Upper lobe of left lung (tissue), 6 donors: ENCODE data around the gene MARCHF7. TPM values are rescaled to one million over a fixed set of nuclear protein-coding genes. Genes with fewer than 3 reads are reported as not detected.
"Not testable (repeated sequence)": the region's sequence is repeated elsewhere in the genome, so short reads cannot be mapped to it uniquely, and the experiment has no call there.

ENCODE experiments used
- ATAC-seq, 2 donors: fragments of 200-7000 bp; cut with Tn5 transposase; one replicate each; pipeline ENCODE4 v1.9.1; 2022; ENCODE audit warnings: mild to moderate bottlenecking in 2 of 2, moderate library complexity in 2 of 2; ENCODE audit not compliant: low FRiP score in 2 of 2
- DNase-seq, 2 donors: peaks; one replicate each; pipeline ENCODE4 v3.0.0-alpha.2; 2019 to 2020
- H3K27ac ChIP-seq, 4 donors: fragments of 200-600 bp; sonication (generic); one replicate each; pipeline ENCODE4 v1.5.1; 2016 to 2019
- H3K27me3 ChIP-seq, 4 donors: fragments of 200-600 bp; sonication (generic); one replicate each; pipeline ENCODE4 v1.5.1; 2017 to 2019
- H3K36me3 ChIP-seq, 4 donors: fragments of 200-600 bp; sonication (generic); one replicate each; pipeline ENCODE4 v1.5.1; 2016 to 2019
- H3K4me1 ChIP-seq, 4 donors: fragments of 200-600 bp; sonication (generic); one replicate each; pipeline ENCODE4 v1.5.1; 2018 to 2019
- H3K4me3 ChIP-seq, 4 donors: fragments of 200-600 bp; sonication (generic); one replicate each; pipeline ENCODE4 v1.5.1; 2017 to 2019; ENCODE audit warnings: mild to moderate bottlenecking in 2 of 4, moderate library complexity in 1 of 4
- H3K9me3 ChIP-seq, 4 donors: fragments of 200-600 bp; sonication (generic); one replicate each; pipeline ENCODE4 v1.5.1; 2018 to 2019
- EP300 ChIP-seq, 4 donors: sonication (generic); formaldehyde crosslinking; IDR thresholded peaks; one replicate each; pipeline ENCODE4 v1.5.1; 2017; ENCODE audit warnings: antibody characterized with exemption in 4 of 4, control low read depth in 2 of 4
- POLR2A ChIP-seq, 4 donors: fragments of 450-650 bp; IDR thresholded peaks; one replicate each; pipeline ENCODE4 v1.5.1; 2016 to 2017; ENCODE audit warnings: antibody characterized with exemption in 4 of 4, mild to moderate bottlenecking in 2 of 4
- POLR2AphosphoS5 ChIP-seq, 2 donors: sonication (generic); formaldehyde crosslinking; IDR thresholded peaks; one replicate each; pipeline ENCODE4 v1.5.1; 2017; ENCODE audit warnings: antibody characterized with exemption in 2 of 2
- WGBS, 2 donors: methylation state at CpG; one replicate each; pipeline ENCODE4 v1.1.5; 2017 to 2018; 5-methylcytosine and 5-hydroxymethylcytosine counted together
- total RNA-seq, 6 donors: library from RNA; depleted of rRNA in 4 of 6; stranded (reverse); fragments of >200 nt in 4 of 6; gene quantifications; one replicate each; pipeline versions ENCODE4 v1.1.0 to v1.2.1, GENCODE V29; 2016 to 2021
- TF ChIP-seq, protein P1 (sequence below), 6 experiments: fragments of 450-650 bp in 4 of 6; fragments of 200-600 bp in 2 of 6; sonication (generic) in 2 of 6; IDR thresholded peaks; one replicate each; pipeline ENCODE4 v1.5.1; 2016 to 2019; ENCODE audit warnings: antibody characterized with exemption in 6 of 6
- donor health status: DM: no; HTN: no; CAD: no; lungs with moderate emphysema.
- donor health status: DM: no; HTN: yes; CAD: no; lungs with severe emphysema.

Gene MARCHF7, protein sequence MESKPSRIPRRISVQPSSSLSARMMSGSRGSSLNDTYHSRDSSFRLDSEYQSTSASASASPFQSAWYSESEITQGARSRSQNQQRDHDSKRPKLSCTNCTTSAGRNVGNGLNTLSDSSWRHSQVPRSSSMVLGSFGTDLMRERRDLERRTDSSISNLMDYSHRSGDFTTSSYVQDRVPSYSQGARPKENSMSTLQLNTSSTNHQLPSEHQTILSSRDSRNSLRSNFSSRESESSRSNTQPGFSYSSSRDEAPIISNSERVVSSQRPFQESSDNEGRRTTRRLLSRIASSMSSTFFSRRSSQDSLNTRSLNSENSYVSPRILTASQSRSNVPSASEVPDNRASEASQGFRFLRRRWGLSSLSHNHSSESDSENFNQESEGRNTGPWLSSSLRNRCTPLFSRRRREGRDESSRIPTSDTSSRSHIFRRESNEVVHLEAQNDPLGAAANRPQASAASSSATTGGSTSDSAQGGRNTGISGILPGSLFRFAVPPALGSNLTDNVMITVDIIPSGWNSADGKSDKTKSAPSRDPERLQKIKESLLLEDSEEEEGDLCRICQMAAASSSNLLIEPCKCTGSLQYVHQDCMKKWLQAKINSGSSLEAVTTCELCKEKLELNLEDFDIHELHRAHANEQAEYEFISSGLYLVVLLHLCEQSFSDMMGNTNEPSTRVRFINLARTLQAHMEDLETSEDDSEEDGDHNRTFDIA
- 100 to 1,000 TPM in 2 of 6 donors, 10 to 100 TPM in 4; 64.6 to 135 (median 78.1) TPM for total RNA-seq

DNA sequence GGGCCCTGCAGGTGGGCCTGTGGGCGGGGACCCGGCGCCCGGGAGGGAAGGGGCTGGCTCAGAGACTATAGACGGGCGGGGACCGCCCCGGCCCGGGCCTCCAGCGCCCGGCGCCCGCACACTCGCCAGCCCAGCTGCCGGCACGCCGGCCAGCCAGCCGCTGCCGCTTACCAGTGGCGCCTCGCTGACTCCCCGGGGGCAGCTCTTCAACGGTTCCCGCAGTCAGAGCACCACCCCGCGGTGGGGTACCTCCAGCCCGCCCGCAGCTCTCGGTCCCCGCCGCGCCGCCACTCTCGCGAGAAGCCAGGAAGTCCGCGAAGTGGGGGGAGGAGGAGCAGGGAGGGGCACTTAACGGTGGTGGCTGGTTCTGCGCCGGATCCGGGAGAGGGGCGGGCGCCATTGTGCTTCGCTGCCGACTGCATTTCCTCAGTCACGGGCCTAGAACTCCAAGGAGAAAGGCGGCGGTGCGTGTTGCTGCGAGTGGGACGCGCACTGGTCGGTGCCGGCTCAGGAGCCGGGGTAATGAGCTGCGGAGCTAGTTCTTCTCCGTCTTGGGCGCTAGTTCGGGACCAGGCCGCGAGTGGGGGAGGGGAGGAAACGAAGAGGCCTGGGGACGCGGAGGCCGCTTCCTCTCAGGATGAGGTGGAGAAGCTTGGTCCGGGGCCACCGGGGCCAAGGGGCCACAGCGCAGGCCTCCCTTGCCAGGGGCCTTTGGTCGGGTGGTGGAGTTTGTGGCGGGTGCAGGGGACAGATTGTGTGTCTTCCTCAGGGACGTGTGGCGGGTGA, at the start of gene MARCHF7:
MARCHF7 (plus strand) TSS at position 364 of the 786 bp plus-strand sequence. CDS start 16,517 bp downstream, outside the sequence.
- TF ChIP-seq, protein P1, sequence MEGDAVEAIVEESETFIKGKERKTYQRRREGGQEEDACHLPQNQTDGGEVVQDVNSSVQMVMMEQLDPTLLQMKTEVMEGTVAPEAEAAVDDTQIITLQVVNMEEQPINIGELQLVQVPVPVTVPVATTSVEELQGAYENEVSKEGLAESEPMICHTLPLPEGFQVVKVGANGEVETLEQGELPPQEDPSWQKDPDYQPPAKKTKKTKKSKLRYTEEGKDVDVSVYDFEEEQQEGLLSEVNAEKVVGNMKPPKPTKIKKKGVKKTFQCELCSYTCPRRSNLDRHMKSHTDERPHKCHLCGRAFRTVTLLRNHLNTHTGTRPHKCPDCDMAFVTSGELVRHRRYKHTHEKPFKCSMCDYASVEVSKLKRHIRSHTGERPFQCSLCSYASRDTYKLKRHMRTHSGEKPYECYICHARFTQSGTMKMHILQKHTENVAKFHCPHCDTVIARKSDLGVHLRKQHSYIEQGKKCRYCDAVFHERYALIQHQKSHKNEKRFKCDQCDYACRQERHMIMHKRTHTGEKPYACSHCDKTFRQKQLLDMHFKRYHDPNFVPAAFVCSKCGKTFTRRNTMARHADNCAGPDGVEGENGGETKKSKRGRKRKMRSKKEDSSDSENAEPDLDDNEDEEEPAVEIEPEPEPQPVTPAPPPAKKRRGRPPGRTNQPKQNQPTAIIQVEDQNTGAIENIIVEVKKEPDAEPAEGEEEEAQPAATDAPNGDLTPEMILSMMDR (IDR thresholded peaks at IDR 0.05), result peak; percentile 28 to 86 (median 72)
- TF ChIP-seq POLR2A (IDR thresholded peaks at IDR 0.05), result peak; percentile 84 to 99 (median 98)
- peak; percentile 97 to 99 for TF ChIP-seq POLR2AphosphoS5 (IDR thresholded peaks at IDR 0.05)
- peak in 1 of 4 donors; percentile 64 for TF ChIP-seq EP300 (IDR thresholded peaks at IDR 0.05)
- WGBS, 2 donors, result 0% methylated on average over 8 to 63 of the region's 72 CpGs
- peak within 1 kb of the TSS; percentile 97 to 100 (median 98) for H3K27ac ChIP-seq

DNA sequence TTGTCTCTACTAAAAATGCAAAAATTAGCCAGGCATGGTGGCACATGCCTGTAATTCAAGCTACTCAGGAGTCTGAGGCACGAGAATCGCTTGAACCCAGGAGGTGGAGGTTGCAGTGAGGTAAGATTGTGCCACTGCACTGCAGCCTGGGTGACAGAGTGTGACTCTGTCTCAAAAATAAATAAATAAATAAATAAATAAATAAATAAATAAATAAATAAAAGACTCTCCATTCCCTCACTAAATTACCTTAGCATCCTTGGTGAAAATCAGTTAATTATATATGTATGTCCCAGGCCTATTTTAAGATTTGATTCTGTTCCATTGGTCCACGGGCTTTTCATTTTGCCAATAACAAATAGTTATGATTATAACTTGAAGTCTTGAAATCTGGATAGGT, 44.9 kb upstream of the MARCHF7 start:
- not testable (repeated sequence) for ATAC-seq, H3K27me3 ChIP-seq, H3K36me3 ChIP-seq, H3K27ac ChIP-seq, DNase-seq, H3K4me1 ChIP-seq, H3K9me3 ChIP-seq, H3K4me3 ChIP-seq
- WGBS, 2 donors, result 91 to 100% methylated on average over 3 of the region's 3 CpGs

More for the DNA sequence above, at the start of gene MARCHF7:
- peak; percentile 99 for ATAC-seq
- H3K27me3 ChIP-seq, result no peaks in the 10 kb centered on the region
- H3K9me3 ChIP-seq, result no peaks in the 10 kb centered on the region
- peaks cover 0 to 23% (median 11%) of the 10 kb centered on the region in 4 donors for H3K36me3 ChIP-seq
- peaks cover 42 to 51% (median 43%) of the 10 kb centered on the region in 4 donors for H3K4me1 ChIP-seq
- H3K4me3 ChIP-seq, result peak within 1 kb of the TSS; percentile 50 to 89 (median 65)
- peak; percentile 96 to 99 for DNase-seq

DNA sequence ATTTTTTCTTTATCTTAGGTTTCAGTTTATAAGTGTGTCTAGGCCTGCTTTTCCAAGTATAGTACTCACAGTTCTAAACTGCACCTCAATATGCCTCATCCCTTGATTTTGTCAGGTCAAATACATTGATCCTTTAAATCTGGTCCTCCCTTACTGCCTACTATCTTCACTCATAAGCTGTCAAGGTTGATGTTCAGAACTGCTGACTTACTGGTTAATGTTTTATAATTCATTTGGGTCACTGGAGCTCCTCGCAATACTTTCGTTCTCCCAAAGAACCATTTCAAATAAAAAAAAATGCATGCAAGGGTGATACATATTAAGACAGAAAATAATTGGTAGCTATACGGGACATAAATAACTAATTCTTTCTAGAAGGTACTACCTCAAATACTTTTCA, 41.3 kb upstream of the MARCHF7 start:
- no peak for TF ChIP-seq POLR2A (IDR thresholded peaks at IDR 0.05)
- TF ChIP-seq, protein P1 (IDR thresholded peaks at IDR 0.05), result no peak
- no peak for TF ChIP-seq EP300 (IDR thresholded peaks at IDR 0.05)
- no peak for TF ChIP-seq POLR2AphosphoS5 (IDR thresholded peaks at IDR 0.05)
- no peak for DNase-seq

DNA sequence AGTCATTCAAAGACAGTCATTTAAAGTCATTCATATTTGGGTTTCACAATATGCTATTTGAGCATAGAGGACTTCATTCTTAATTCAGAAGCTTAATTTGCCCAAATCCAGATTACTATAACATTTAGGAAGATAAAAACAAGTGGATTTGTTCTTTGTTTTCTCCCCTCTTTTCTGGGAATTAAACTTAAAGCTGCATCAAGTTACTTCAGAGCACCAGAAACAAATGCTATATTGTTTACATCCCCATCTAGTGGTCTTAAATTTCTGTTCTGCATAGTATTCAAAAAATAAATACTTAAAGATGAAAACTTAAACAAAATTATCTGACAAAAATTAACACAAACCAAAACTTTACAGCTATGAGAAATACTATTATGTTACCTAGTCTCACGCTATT, 34.7 kb upstream of the MARCHF7 start:
- no peak for ATAC-seq

More for the DNA sequence above, 41.3 kb upstream of the MARCHF7 start:
- no peaks in the 10 kb centered on the region for H3K4me1 ChIP-seq
- no peaks in the 10 kb centered on the region for H3K27me3 ChIP-seq
- ATAC-seq, result no peak
- no peaks in the 10 kb centered on the region for H3K36me3 ChIP-seq
- no peaks in the 10 kb centered on the region for H3K9me3 ChIP-seq
- H3K4me3 ChIP-seq, result no peak overlapping the region
- WGBS, 2 donors, result 96 to 100% methylated on average over 3 of the region's 3 CpGs
- no peak overlapping the region for H3K27ac ChIP-seq

More for the DNA sequence above, 34.7 kb upstream of the MARCHF7 start:
- Histone ChIP-seq H3K4me1 (no peaks in the 10 kb centered on the region), H3K4me3 (no peak overlapping the region), H3K9me3 (no peaks in the 10 kb centered on the region), H3K36me3 (no peaks in the 10 kb centered on the region), H3K27ac (no peak overlapping the region), H3K27me3 (no peaks in the 10 kb centered on the region)
- DNase-seq, result no peak
- WGBS, 2 donors, result 96 to 98% methylated on average over 1 of the region's 1 CpG
- TF ChIP-seq, protein P1 (IDR thresholded peaks at IDR 0.05), result no peak
